Measurements from ENCODE around the gene CC2D1A.

Gene CC2D1A

GRCh38 chr19:13905634-13906520 is at the start of gene CC2D1A, which contains the start of gene BRME1:
Gene CC2D1A (plus strand): TSS chr19:13906201. CDS start chr19:13906442, 241 bp downstream.
Gene BRME1 (minus strand): TSS chr19:13906117. CDS start chr19:13904892, 1,225 bp downstream.
- DNase-seq = peak; percentile 86

GRCh38 chr19:13856497-13856896 is 49.5 kb upstream of the CC2D1A start:
- no peak for DNase-seq

- peak; percentile 55 for DNase-seq
Observed at GRCh38 chr19:13859361-13859880, 46.6 kb upstream of the CC2D1A start.

- no peak for DNase-seq
Observed at GRCh38 chr19:13860679-13861391, 45.2 kb upstream of the CC2D1A start.

- DNase-seq = peak; percentile 37
Observed at GRCh38 chr19:13861392-13861713, 44.6 kb upstream of the CC2D1A start.

- DNase-seq = peak; percentile 97
Observed at GRCh38 chr19:13861714-13862531, 44.1 kb upstream of the CC2D1A start.

- DNase-seq = no peak
Observed at GRCh38 chr19:13864046-13864666, 41.8 kb upstream of the CC2D1A start.

GRCh38 chr19:13864667-13865570 is 41.1 kb upstream of the CC2D1A start:
- no peak for DNase-seq

- DNase-seq = no peak
Observed at GRCh38 chr19:13865571-13866462, 40.2 kb upstream of the CC2D1A start.

- DNase-seq = no peak
Observed at GRCh38 chr19:13866463-13867046, 39.4 kb upstream of the CC2D1A start.

GRCh38 chr19:13868663-13869062 is 37.3 kb upstream of the CC2D1A start:
- DNase-seq = no peak

GRCh38 chr19:13869281-13869680 is 36.7 kb upstream of the CC2D1A start:
- no peak for DNase-seq

GRCh38 chr19:13870873-13871272 is 35.1 kb upstream of the CC2D1A start:
- no peak for DNase-seq

- no peak for DNase-seq
Observed at GRCh38 chr19:13872339-13872694, 33.7 kb upstream of the CC2D1A start.

GRCh38 chr19:13872695-13873389 is 33.2 kb upstream of the CC2D1A start:
- no peak for DNase-seq

- DNase-seq = peak; percentile 27
Observed at GRCh38 chr19:13873834-13874515, 32.0 kb upstream of the CC2D1A start.

- DNase-seq = no peak
Observed at GRCh38 chr19:13875824-13876223, 30.2 kb upstream of the CC2D1A start.

- DNase-seq = no peak
Observed at GRCh38 chr19:13876834-13877233, 29.2 kb upstream of the CC2D1A start, which contains the start of gene NANOS3. Gene NANOS3 (plus strand): TSS chr19:13877134. CDS start chr19:13877249, 115 bp downstream.

GRCh38 chr19:13877303-13877702 is 28.7 kb upstream of the CC2D1A start:
- DNase-seq = no peak
